H9 (cell line): ENCODE data around the gene RBM14. TPM values are rescaled to one million over a fixed set of nuclear protein-coding genes. Genes with fewer than 3 reads are reported as not detected.
"Not testable (repeated sequence)": the region's sequence is repeated elsewhere in the genome, so short reads cannot be mapped to it uniquely, and the experiment has no call there.

Experiments
- DNase-seq: peaks from one replicate; pipeline ENCODE4 v3.0.0-alpha.2; 2017
- H2AFZ ChIP-seq: one replicate; pipeline ENCODE4 v1.6.1; 2013; ENCODE audit warnings: mild to moderate bottlenecking, low read length, control low read depth, moderate library complexity
- H2AK5ac ChIP-seq: 2 replicates; pipeline ENCODE4 v1.6.1; 2013; ENCODE audit warnings: low read length, control low read depth, mixed read lengths; ENCODE audit not compliant: insufficient read length
- H2BK120ac ChIP-seq: one replicate; pipeline ENCODE4 v1.6.1; 2013; ENCODE audit warnings: low read depth, mild to moderate bottlenecking, low read length, control low read depth, inconsistent platforms; ENCODE audit not compliant: poor library complexity, severe bottlenecking
- H2BK12ac ChIP-seq: 2 replicates; pipeline ENCODE4 v1.6.1; 2013; ENCODE audit warnings: low read length, control low read depth, mixed read lengths, low read depth; ENCODE audit not compliant: insufficient read length
- H2BK15ac ChIP-seq: 2 replicates; pipeline ENCODE4 v1.6.1; 2013; ENCODE audit warnings: low read depth, low read length, control low read depth
- H2BK20ac ChIP-seq: one replicate; pipeline ENCODE4 v1.6.1; 2013; ENCODE audit warnings: low read depth, mild to moderate bottlenecking, low read length, control low read depth, inconsistent platforms; ENCODE audit not compliant: poor library complexity, severe bottlenecking
- H2BK5ac ChIP-seq: 2 replicates; pipeline ENCODE4 v1.6.1; 2013; ENCODE audit warnings: low read length, control low read depth, mixed read lengths; ENCODE audit not compliant: insufficient read length
- H3K14ac ChIP-seq: 2 replicates; pipeline ENCODE4 v1.6.1; 2013; ENCODE audit warnings: low read length, control low read depth; ENCODE audit not compliant: insufficient read depth
- H3K18ac ChIP-seq: 2 replicates; pipeline ENCODE4 v1.6.1; 2013; ENCODE audit warnings: low read depth, mild to moderate bottlenecking, mixed read lengths, low read length, control low read depth; ENCODE audit not compliant: insufficient read length
- H3K23ac ChIP-seq: 2 replicates; pipeline ENCODE4 v1.6.1; 2013; ENCODE audit warnings: low read length, control low read depth, mixed read lengths, low read depth; ENCODE audit not compliant: insufficient read length
- H3K23me2 ChIP-seq: 2 replicates; pipeline ENCODE4 v1.6.1; 2013; ENCODE audit warnings: low read depth, mild to moderate bottlenecking, mixed read lengths, low read length, control low read depth; ENCODE audit not compliant: insufficient read length, poor library complexity, severe bottlenecking
- H3K27ac ChIP-seq: 2 replicates; pipeline ENCODE4 v1.5.1; 2013; ENCODE audit warnings: low read length, control low read depth, mixed read lengths, low read depth; ENCODE audit not compliant: insufficient read length
- H3K27me3 ChIP-seq: 2 replicates; pipeline ENCODE4 v1.6.1; 2013; ENCODE audit warnings: low read length, control low read depth, inconsistent platforms; ENCODE audit not compliant: insufficient read depth
- H3K4ac ChIP-seq: 2 replicates; pipeline ENCODE4 v1.6.1; 2013; ENCODE audit warnings: low read depth, mild to moderate bottlenecking, control low read depth, inconsistent platforms, low read length, moderate library complexity
- H3K4me1 ChIP-seq: 2 replicates; pipeline ENCODE4 v1.6.1; 2013; ENCODE audit warnings: low read length, control low read depth, inconsistent platforms; ENCODE audit not compliant: insufficient read depth
- H3K4me2 ChIP-seq: 2 replicates; pipeline ENCODE4 v1.6.1; 2013; ENCODE audit warnings: low read length, control low read depth, mixed read lengths; ENCODE audit not compliant: insufficient read length, insufficient read depth
- H3K56ac ChIP-seq: 2 replicates; pipeline ENCODE4 v1.6.1; 2013; ENCODE audit warnings: low read depth, mild to moderate bottlenecking, mixed read lengths, low read length, control low read depth; ENCODE audit not compliant: insufficient read length
- H3K79me1 ChIP-seq: 2 replicates; pipeline ENCODE4 v1.6.1; 2013; ENCODE audit warnings: low read depth, mild to moderate bottlenecking, moderate library complexity, low read length, control low read depth, inconsistent platforms; ENCODE audit not compliant: insufficient read depth, poor library complexity, severe bottlenecking
- H3K79me2 ChIP-seq: 2 replicates; pipeline ENCODE4 v1.6.1; 2013; ENCODE audit warnings: low read length, control low read depth, inconsistent platforms; ENCODE audit not compliant: insufficient read depth
- H3K9ac ChIP-seq: 2 replicates; pipeline ENCODE4 v1.6.1; 2013; ENCODE audit warnings: low read length, control low read depth, mixed read lengths; ENCODE audit not compliant: insufficient read length; ENCODE audit errors: extremely low read depth
- H3K9me3 ChIP-seq: one replicate; pipeline ENCODE4 v1.6.1; 2013; ENCODE audit warnings: low read depth, low read length, inconsistent platforms; ENCODE audit not compliant: control insufficient read depth
- H3T11ph ChIP-seq: one replicate; pipeline ENCODE4 v1.6.1; 2013; ENCODE audit warnings: mild to moderate bottlenecking, low read length, control low read depth, inconsistent platforms
- H4K20me1 ChIP-seq: one replicate; pipeline ENCODE4 v1.6.1; 2013; ENCODE audit not compliant: control insufficient read depth, insufficient read length, insufficient read depth
- H4K5ac ChIP-seq: 2 replicates; pipeline ENCODE4 v1.6.1; 2013; ENCODE audit warnings: low read depth, mild to moderate bottlenecking, mixed read lengths, low read length, control low read depth; ENCODE audit not compliant: insufficient read length
- H4K8ac ChIP-seq: replicated peaks from 2 replicates; pipeline ENCODE4 v1.6.1; 2013; ENCODE audit warnings: low read length, control low read depth, mixed read lengths, low read depth; ENCODE audit not compliant: insufficient read length
- H4K91ac ChIP-seq: 2 replicates; pipeline ENCODE4 v1.6.1; 2013; ENCODE audit warnings: low read depth, mild to moderate bottlenecking, moderate library complexity, mixed read lengths, low read length, control low read depth; ENCODE audit not compliant: insufficient read length
- H3K27ac Mint-ChIP-seq, 3 experiments: 2 replicates in 2 of 3; 3 replicates in 1 of 3; pipeline ENCODE4 v1.8.0; 2020 to 2021; ENCODE audit warnings: mixed read lengths in 3 of 3, mild to moderate bottlenecking in 1 of 3, moderate library complexity in 1 of 3
- H3K27me3 Mint-ChIP-seq: 2 replicates; pipeline ENCODE4 v1.8.0; 2021; ENCODE audit warnings: low read depth, mild to moderate bottlenecking, moderate library complexity, mixed read lengths
- H3K36me3 Mint-ChIP-seq, 3 experiments: 2 replicates in 2 of 3; 3 replicates in 1 of 3; pipeline ENCODE4 v1.8.0; 2020 to 2021; ENCODE audit warnings: low read depth in 3 of 3, mixed read lengths in 3 of 3; ENCODE audit not compliant: insufficient read depth in 1 of 3
- H3K4me1 Mint-ChIP-seq, 2 experiments: 2 replicates each; pipeline ENCODE4 v1.8.0; 2020; ENCODE audit warnings: mixed read lengths in 2 of 2
- H3K4me3 Mint-ChIP-seq, 2 experiments: 2 replicates in 1 of 2; 3 replicates in 1 of 2; pipeline ENCODE4 v1.8.0; 2020 to 2021; ENCODE audit warnings: mild to moderate bottlenecking in 2 of 2, mixed read lengths in 2 of 2, moderate library complexity in 1 of 2
- H3K9me3 Mint-ChIP-seq, 2 experiments: 2 replicates in 1 of 2; 3 replicates in 1 of 2; pipeline ENCODE4 v1.8.0; 2020; ENCODE audit warnings: mild to moderate bottlenecking in 2 of 2, mixed read lengths in 2 of 2, moderate library complexity in 1 of 2
- WGBS: extraction: QIAGEN DNeasy Blood & Tissue Kit; methylation state at CpG from one replicate; pipeline ENCODE4 v1.1.7; 2013; ENCODE audit warnings: missing lambda C conversion rate, low lambda C conversion rate, mixed read lengths; ENCODE audit not compliant: insufficient read length; ENCODE audit errors: extremely low coverage; 5-methylcytosine and 5-hydroxymethylcytosine counted together
- total RNA-seq: library from RNA; stranded (reverse); gene quantifications from 2 replicates; pipeline ENCODE4 v1.2.1, GENCODE V29; 2021
- TF ChIP-seq, protein P1 (sequence below): fragments of 200-600 bp; sonication (generic); conservative IDR thresholded peaks from 3 replicates; pipeline ENCODE4 v1.8.0; 2021; ENCODE audit warnings: antibody characterized with exemption, mild to moderate bottlenecking

Gene RBM14
- total RNA-seq, 1 experiment from 2014 or later, result 171 TPM

DNA sequence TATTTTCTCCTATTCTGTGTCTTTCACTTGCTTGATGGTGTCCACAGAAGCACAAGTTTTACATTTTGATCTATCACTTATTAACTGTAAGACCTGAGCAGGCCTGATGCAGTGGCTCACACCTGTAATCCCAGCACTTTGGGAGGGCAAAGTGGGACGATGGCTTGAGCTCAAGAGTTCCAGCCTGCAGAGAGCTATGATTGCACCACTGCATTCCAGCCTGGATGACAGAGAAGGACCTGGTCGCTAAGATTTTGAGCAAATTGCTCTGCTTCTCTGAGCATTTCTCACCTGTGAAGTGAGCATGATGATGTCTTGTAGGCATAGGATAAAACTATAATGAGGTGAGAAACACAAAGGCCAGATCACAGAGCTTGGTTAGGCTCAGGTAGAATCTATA, 30.3 kb upstream of the RBM14 start:
- H3K36me3 Mint-ChIP-seq, result peaks cover 4 to 27% (median 19%) of the 10 kb centered on the region in 3 experiments; a peak in 6 of 7 replicates
- H3K56ac ChIP-seq, result no peak overlapping the region
- H2BK5ac ChIP-seq, result no peak overlapping the region
- no peak overlapping the region for H2BK15ac ChIP-seq
- H4K20me1 ChIP-seq, result no peaks in the 10 kb centered on the region
- H3K27ac Mint-ChIP-seq, result peak overlapping the region in 1 of 3 experiments; percentile 70; a peak in 1 of 7 replicates
- H4K8ac ChIP-seq, result no peak overlapping the region
- no peak overlapping the region for H3K9ac ChIP-seq
- no peak overlapping the region for H3K4me3 Mint-ChIP-seq
- H3K4me1 ChIP-seq, result no peaks in the 10 kb centered on the region; the same call in 1 of the 2 replicates
- no peak overlapping the region for H2BK12ac ChIP-seq
- H3K27me3 Mint-ChIP-seq, result peaks cover 15% of the 10 kb centered on the region
- no peaks in the 10 kb centered on the region for H3K23me2 ChIP-seq
- H3K9me3 ChIP-seq, result no peaks in the 10 kb centered on the region
- H4K5ac ChIP-seq, result no peak overlapping the region
- H3K18ac ChIP-seq, result no peak overlapping the region
- no peaks in the 10 kb centered on the region for H3K79me1 ChIP-seq
- H3K79me2 ChIP-seq, result no peaks in the 10 kb centered on the region
- no peak overlapping the region for H2AFZ ChIP-seq
- no peak overlapping the region for H2BK120ac ChIP-seq
- no peak overlapping the region for H3K27ac ChIP-seq
- H4K91ac ChIP-seq, result no peak overlapping the region
- H3T11ph ChIP-seq, result no peak overlapping the region
- peaks cover 0 to 7% of the 10 kb centered on the region in 2 experiments; a peak in 2 of 4 replicates for H3K4me1 Mint-ChIP-seq
- WGBS, result no CpG with 5 or more reads among the region's 2 CpGs
- H3K23ac ChIP-seq, result no peak overlapping the region
- no peaks in the 10 kb centered on the region for H3K27me3 ChIP-seq
- H3K4ac ChIP-seq, result no peak overlapping the region
- H3K14ac ChIP-seq, result no peak overlapping the region
- TF ChIP-seq, protein P1, sequence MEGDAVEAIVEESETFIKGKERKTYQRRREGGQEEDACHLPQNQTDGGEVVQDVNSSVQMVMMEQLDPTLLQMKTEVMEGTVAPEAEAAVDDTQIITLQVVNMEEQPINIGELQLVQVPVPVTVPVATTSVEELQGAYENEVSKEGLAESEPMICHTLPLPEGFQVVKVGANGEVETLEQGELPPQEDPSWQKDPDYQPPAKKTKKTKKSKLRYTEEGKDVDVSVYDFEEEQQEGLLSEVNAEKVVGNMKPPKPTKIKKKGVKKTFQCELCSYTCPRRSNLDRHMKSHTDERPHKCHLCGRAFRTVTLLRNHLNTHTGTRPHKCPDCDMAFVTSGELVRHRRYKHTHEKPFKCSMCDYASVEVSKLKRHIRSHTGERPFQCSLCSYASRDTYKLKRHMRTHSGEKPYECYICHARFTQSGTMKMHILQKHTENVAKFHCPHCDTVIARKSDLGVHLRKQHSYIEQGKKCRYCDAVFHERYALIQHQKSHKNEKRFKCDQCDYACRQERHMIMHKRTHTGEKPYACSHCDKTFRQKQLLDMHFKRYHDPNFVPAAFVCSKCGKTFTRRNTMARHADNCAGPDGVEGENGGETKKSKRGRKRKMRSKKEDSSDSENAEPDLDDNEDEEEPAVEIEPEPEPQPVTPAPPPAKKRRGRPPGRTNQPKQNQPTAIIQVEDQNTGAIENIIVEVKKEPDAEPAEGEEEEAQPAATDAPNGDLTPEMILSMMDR, result no peak
- no peak overlapping the region for H2BK20ac ChIP-seq
- H3K4me2 ChIP-seq, result no peak overlapping the region
- H2AK5ac ChIP-seq, result no peak overlapping the region
- peaks cover 46 to 48% of the 10 kb centered on the region in 2 experiments for H3K9me3 Mint-ChIP-seq
- DNase-seq, result no peak

DNA sequence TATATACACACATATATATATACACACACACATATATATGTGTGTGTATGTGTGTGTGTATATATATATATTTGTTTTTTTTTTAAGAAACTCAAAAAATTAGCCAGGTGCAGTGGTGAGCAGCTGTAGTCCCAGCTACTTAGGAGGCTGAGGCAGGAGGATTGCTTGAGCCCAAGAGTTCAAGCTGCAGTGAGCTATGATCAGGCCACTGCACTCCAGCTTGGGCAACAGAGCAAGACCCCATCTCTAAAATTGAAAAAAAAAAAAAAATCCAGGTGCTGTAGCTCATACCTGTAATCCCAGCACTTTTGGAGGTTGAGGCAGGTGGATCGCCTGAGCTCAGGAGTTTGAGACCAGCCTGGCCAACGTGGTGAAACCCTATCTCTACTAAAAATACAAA, 27.1 kb upstream of the RBM14 start:
- H3K9ac ChIP-seq, H3T11ph ChIP-seq, H3K27ac ChIP-seq, H3K79me1 ChIP-seq, H2BK12ac ChIP-seq, H2BK15ac ChIP-seq, H2BK120ac ChIP-seq, H4K20me1 ChIP-seq, H3K23ac ChIP-seq, H3K27me3 ChIP-seq, H2BK5ac ChIP-seq, H3K4me2 ChIP-seq, H4K91ac ChIP-seq, DNase-seq, H3K18ac ChIP-seq, H3K23me2 ChIP-seq, H3K27ac Mint-ChIP-seq, H3K14ac ChIP-seq, H2BK20ac ChIP-seq, H3K9me3 ChIP-seq, H2AFZ ChIP-seq, H3K4ac ChIP-seq, H3K56ac ChIP-seq, H3K79me2 ChIP-seq, H4K5ac ChIP-seq, H4K8ac ChIP-seq, H3K4me1 ChIP-seq, H2AK5ac ChIP-seq, H3K4me3 Mint-ChIP-seq: not testable (repeated sequence)
- H3K4me1 Mint-ChIP-seq, result peaks cover 11 to 15% of the 10 kb centered on the region in 2 experiments
- H3K27me3 Mint-ChIP-seq, result peaks cover 30% of the 10 kb centered on the region
- H3K36me3 Mint-ChIP-seq, result peaks cover 2 to 22% (median 16%) of the 10 kb centered on the region in 3 experiments; a peak in 4 of 7 replicates
- peaks cover 38 to 48% of the 10 kb centered on the region in 2 experiments for H3K9me3 Mint-ChIP-seq
- no CpG with 5 or more reads among the region's 2 CpGs for WGBS
